Stomach (tissue), 4 donors: ENCODE data around the gene DGAT2.

Experiments used
- EP300 ChIP-seq: sonication (generic); formaldehyde crosslinking; IDR thresholded peaks from one replicate; pipeline ENCODE4 v1.6.1; 2017; ENCODE audit warnings: antibody characterized with exemption
- POLR2A ChIP-seq, 4 donors: fragments of 450-650 bp; IDR thresholded peaks; one replicate each; pipeline ENCODE4 v1.6.1; 2016; ENCODE audit warnings: antibody characterized with exemption in 4 of 4, control low read depth in 2 of 4, mild to moderate bottlenecking in 1 of 4, moderate library complexity in 1 of 4
- POLR2AphosphoS5 ChIP-seq, 3 donors: sonication (generic); formaldehyde crosslinking; IDR thresholded peaks; one replicate each; pipeline ENCODE4 v1.6.1; 2016; ENCODE audit warnings: antibody characterized with exemption in 3 of 3
- TF ChIP-seq, protein P1 (sequence below), 7 experiments: fragments of 450-650 bp in 4 of 7; fragments of 200-600 bp in 3 of 7; sonication (generic) in 3 of 7; IDR thresholded peaks; one replicate each; pipeline ENCODE4 v1.5.1; 2016 to 2019; ENCODE audit warnings: antibody characterized with exemption in 7 of 7, control low read depth in 2 of 7, mild to moderate bottlenecking in 1 of 7

DNA sequence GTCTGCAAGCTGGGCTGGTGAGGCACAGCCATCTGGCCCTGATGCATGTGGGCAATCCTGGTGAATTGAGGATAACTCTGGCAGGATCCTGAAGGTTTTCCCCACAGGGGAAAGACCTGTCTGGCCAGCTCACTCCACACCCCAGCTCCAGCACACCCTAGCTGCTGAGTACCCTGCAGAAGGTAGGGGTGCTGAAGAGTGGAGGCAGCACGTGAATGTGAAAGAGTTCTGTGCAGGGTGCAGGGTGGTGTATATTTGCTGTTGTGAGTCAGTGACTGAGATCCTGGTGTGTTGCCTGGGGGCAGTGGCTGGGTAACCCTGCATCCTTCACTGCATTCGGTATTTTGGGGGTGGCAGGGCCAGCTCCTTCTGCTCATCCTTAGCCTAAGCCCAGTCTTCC, 22.4 kb downstream of the DGAT2 start:
- TF ChIP-seq, protein P1, sequence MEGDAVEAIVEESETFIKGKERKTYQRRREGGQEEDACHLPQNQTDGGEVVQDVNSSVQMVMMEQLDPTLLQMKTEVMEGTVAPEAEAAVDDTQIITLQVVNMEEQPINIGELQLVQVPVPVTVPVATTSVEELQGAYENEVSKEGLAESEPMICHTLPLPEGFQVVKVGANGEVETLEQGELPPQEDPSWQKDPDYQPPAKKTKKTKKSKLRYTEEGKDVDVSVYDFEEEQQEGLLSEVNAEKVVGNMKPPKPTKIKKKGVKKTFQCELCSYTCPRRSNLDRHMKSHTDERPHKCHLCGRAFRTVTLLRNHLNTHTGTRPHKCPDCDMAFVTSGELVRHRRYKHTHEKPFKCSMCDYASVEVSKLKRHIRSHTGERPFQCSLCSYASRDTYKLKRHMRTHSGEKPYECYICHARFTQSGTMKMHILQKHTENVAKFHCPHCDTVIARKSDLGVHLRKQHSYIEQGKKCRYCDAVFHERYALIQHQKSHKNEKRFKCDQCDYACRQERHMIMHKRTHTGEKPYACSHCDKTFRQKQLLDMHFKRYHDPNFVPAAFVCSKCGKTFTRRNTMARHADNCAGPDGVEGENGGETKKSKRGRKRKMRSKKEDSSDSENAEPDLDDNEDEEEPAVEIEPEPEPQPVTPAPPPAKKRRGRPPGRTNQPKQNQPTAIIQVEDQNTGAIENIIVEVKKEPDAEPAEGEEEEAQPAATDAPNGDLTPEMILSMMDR (IDR thresholded peaks at IDR 0.05) = no peak
- no peak for TF ChIP-seq POLR2AphosphoS5 (IDR thresholded peaks at IDR 0.05)
- no peak for TF ChIP-seq POLR2A (IDR thresholded peaks at IDR 0.05)
- no peak for TF ChIP-seq EP300
